Stimulated activated CD8-positive, alpha-beta memory T cell treated with anti-CD3 and anti-CD28 coated beads, Interleukin-4, amount 100 ng/mL, for 24 hours (primary cell): ENCODE measurements around the gene CCDC170.
"Not testable (repeated sequence)": the region's sequence is repeated elsewhere in the genome, so short reads cannot be mapped to it uniquely, and the experiment has no call there.

ENCODE experiments used
- DNase-seq: peaks from one replicate; pipeline ENCODE4 v3.0.0-alpha.2; 2020; ENCODE audit warnings: low read depth

The CCDC170 gene

GRCh38 chr6:151494235-151494935 lies 568 bp downstream of the CCDC170 start:
- no peak for DNase-seq

DNA sequence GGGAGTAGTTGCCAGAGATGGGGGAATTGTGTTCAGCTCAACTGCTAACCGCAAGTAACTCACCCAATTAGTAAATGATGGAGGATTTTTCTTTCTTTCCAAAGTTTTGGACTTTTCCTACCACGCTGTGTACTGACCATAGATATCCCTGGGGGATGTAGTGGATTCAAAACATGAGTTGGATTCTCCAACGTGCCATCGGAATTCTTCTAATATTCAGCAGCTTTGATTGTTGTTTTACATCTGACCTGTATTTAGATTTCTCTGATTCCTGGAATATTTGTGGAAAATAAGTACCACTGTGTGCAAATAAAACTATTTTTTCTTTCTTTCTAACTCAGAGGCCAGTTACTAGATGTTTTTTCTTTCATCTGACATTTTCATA lies 1.1 kb downstream of the CCDC170 start:
- no peak for DNase-seq

- no peak for DNase-seq
Measured at GRCh38 chr6:151495380-151495779, 1.6 kb downstream of the CCDC170 start.

- no peak for DNase-seq
Measured at GRCh38 chr6:151497905-151498304, 4.1 kb downstream of the CCDC170 start.

DNA sequence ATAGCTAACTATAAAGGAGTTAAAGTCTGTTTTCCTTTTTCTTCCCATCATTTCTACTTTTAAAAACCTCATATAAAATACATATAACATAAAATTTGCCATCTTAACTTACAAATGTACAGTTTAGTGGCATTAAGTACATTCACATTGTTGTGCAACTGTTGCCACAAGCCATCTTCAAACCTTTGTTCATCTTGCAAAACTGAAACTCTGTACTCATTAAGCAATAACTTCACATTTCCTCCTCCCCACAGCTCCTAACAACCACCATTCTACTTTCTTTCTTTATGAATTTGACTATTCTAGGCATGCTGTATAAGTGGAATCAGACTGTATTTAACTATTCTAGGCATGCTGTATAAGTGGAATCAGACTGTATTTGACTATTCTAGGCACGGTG lies 4.5 kb downstream of the CCDC170 start:
- no peak for DNase-seq

DNA sequence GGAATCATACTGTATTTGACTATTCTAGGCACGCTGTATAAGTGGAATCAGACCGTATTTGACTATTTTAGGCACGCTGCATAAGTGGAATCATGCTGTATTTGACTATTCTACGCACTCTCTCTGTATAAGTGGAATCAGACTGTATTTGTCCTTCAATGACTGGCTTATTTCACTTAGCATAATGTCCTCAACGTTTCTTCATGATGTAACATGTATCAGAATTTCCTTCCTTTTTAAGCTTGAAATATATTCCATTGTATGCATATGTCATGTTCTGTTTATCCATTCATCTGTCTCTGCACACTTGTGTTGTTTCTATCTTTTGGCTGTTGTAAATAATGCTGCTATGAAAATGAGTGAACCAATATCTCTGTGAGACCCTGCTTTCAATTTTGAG lies 5.7 kb downstream of the CCDC170 start:
- no peak for DNase-seq

DNA sequence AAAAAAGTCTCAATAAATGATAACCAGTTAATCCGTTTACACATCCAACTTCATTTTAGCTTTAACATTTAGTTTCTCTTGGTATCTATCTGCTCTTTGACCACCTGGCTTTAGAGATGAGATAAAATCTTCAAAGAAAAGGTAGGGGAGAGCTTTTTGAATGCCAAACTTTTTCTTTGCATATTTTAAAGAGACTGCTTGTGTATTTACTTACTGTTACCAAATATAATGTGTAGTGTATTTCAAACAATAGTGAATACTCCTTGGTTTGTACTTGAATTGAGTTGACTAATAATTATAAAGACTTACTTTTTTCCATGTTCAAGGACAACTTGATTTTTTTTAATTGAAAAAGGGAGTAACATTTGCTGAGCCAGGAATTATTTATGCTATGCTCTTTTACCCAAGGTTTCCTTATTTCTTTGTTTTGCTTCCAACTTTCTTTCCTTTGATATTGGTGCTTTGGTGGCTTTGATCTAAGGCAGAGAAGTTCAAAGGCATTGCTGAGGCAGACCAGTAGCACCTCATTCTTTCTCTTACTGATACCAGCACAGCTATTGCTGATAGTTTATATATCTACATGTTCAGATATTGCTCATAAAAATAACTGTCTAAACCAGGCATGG lies 7.8 kb downstream of the CCDC170 start:
- DNase-seq = no peak

GRCh38 chr6:151502499-151502898 lies 8.7 kb downstream of the CCDC170 start:
- no peak for DNase-seq

DNA sequence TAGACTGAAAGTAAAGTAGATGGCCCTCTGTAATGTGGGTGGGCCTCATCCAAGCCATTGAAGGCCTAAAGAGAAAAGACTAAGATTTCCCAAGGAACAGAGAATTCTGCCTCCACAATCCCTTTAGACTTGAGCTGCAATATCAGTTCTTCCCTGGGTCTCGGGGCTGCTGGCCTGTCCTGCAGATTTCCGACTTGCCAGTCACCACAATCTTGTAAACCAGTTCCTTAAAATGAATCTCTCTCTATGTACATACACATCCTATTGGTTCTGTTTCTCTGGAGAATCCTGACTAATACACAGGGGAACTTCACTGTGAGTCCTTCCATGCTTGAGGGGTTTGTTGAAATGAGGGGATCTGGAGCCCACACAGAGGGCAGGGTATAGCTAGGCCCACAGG lies 12.9 kb downstream of the CCDC170 start:
- no peak for DNase-seq

- DNase-seq = no peak
Measured at GRCh38 chr6:151509048-151509447, 15.2 kb downstream of the CCDC170 start.

DNA sequence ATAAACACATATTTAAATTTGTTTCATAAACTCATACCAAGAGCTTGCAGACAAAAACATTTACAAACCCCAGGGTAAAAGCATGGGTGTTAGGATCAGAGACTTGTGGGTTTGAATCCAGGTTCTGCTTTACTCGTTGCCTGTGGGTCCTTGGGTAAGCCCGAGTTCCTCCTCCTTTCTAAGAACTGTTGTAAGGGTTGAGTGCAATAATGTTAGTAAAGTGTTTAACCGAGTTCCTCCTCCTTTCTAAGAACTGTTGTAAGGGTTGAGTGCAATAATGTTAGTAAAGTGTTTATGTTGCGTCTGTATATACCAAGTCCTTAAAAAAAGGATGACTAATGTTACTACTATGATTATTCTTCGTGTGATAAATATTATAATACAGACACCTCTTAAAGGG lies 18.7 kb downstream of the CCDC170 start:
- DNase-seq = no peak

GRCh38 chr6:151514000-151514730 lies 20.3 kb downstream of the CCDC170 start:
- no peak for DNase-seq

- DNase-seq = not testable (repeated sequence)
Measured at GRCh38 chr6:151518992-151519391, 25.2 kb downstream of the CCDC170 start.

DNA sequence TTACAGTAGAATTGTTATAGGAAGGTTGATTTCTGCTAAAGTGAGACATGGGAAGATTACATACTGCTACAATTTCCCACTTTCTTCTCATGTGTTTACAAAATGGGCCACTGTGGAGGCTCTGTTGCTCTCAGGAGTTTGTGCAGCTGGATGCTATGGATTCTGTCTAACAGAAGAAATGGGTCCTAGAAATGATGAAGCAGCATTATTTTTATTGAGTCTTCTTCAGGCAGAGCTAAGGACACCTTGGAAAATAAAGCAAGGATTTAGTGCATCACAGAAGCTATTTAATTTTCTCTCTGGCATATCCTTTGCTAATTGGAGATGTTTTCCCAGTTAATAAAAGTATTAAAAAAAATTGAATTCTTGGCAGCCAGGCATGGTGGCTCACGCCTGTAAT lies 29.2 kb downstream of the CCDC170 start:
- no peak for DNase-seq

DNA sequence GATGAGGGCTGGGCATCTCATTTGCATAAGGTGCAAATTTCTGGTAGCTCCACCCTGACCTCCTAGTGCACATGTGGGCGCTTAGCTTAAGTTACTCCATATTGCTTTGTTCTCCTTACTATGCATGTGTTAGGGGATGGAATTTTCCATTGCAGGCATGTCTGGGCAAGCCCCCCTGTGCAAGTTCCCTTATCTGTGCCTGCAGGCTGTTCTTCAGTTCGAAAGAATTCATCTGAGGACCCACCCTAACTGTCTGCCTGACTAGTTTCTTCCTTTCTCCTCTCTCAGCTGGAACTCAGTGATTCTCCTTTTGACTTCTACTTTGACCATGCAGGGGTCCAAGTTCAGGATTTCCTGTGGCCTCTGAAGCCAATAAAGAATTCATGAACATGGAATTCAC lies 30.2 kb downstream of the CCDC170 start:
- no peak for DNase-seq

DNA sequence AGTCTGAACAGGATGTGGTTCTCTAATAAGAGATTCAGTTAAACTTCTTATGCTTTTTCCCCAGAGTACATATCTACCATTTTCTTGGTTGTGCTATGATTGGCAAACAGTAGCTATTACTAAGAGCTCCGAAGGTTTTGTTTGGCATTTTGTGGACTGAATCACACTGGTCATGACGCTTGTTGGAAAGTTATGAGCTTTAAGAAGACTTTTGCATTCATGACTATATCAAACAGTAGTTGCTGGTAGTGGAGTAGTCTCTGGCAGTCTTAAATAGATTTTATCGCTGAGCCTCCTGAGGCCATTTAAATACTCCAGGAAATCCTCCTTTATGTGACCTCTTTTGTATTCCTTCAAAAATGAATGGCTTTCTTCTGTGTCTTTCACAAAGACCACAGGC lies 40.8 kb downstream of the CCDC170 start:
- no peak for DNase-seq

DNA sequence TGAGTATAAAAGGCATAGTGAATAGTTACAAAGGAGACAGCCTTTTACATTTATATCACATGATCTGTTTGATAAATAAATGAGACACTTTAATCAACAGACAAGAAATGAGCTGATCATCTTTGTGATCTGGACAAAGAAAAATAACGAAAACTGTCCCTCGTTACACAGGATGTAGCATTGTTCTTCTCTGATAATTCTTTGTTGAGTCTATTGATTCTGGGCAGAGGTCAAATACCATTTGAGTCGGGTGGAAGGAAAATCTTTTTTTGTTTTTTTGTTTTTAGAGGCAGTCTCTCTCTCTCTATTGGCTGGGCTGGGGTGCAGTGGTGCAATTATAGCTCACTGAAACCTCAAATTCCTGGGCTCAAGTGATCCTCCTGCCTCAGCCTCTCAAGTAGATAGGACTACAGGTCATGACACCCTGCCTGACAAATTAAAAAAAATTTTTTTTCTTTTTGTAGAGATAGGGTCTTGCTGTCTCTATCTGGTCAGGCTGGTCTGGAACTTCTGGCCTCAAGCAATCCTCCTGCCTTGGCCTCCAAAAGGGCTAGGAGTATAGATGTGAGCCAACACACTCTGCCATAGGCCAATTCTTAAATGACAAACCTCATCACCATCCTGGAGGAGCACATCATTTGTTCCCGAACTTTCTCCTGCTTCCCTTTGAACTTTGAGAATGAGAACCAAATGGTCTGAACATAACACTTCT lies 41.8 kb downstream of the CCDC170 start:
- no peak for DNase-seq

DNA sequence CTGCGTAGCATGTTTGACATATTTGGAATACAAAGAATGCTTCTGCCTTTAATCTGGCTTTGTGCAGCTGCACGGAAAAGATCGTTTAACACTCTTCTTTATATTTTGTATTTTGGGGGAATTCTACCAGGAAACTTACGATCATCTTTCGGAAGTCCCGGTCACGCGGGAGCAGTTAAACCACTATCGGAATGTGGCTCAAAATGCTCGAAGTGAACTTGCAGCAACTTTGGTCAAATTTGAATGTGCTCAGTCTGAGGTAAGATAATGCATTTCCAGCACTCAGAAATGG lies 42.3 kb downstream of the CCDC170 start:
- no peak for DNase-seq

DNA sequence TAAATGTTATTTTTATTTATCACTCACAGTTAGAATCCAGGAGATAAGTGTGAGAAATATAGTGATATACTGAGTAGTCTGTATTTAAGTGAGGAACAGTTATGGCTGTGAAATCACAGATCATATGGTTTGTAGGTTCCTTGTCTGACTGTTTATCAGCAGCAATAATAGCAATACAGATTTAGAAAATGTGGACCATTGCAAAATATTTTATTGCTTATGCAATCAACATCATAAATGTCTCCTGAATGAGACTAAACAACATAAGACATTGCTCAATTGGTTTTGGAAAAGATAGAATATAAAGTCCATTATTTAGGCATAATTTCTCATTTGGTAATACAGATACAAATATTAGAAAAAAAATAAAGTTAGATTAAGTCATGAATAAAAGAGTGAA lies 43.7 kb downstream of the CCDC170 start:
- DNase-seq = no peak

- no peak for DNase-seq
Measured at GRCh38 chr6:151539506-151540268, 45.9 kb downstream of the CCDC170 start.

GRCh38 chr6:151544453-151544852 lies 50.6 kb downstream of the CCDC170 start:
- DNase-seq = no peak

- DNase-seq = not testable (repeated sequence)
Measured at GRCh38 chr6:151544884-151545283, 51.1 kb downstream of the CCDC170 start.
